ENCODE measurements around the gene GPC5.
"Not testable (repeated sequence)": the region's sequence is repeated elsewhere in the genome, so short reads cannot be mapped to it uniquely, and the experiment has no call there.

Gene GPC5

GRCh38 chr13:92221916-92222315 is 823.5 kb downstream of the GPC5 start:
- DNase-seq: no peak

- DNase-seq: no peak
Observed at GRCh38 chr13:92224052-92224821, 825.8 kb downstream of the GPC5 start.

- DNase-seq: no peak
Observed at GRCh38 chr13:92224825-92225224, 826.4 kb downstream of the GPC5 start.

- DNase-seq: no peak
Observed at GRCh38 chr13:92225861-92226260, 827.4 kb downstream of the GPC5 start.

- no peak for DNase-seq
Observed at GRCh38 chr13:92232871-92233270, 834.5 kb downstream of the GPC5 start.

- DNase-seq: no peak
Observed at GRCh38 chr13:92251671-92252210, 853.3 kb downstream of the GPC5 start.

GRCh38 chr13:92255526-92255925 is 857.1 kb downstream of the GPC5 start:
- DNase-seq: no peak

- DNase-seq: no peak
Observed at GRCh38 chr13:92256211-92256610, 857.8 kb downstream of the GPC5 start.

- no peak for DNase-seq
Observed at GRCh38 chr13:92259046-92259445, 860.6 kb downstream of the GPC5 start.

GRCh38 chr13:92259523-92259922 is 861.1 kb downstream of the GPC5 start:
- DNase-seq: no peak

GRCh38 chr13:92260363-92260762 is 861.9 kb downstream of the GPC5 start:
- DNase-seq: no peak

- DNase-seq: no peak
Observed at GRCh38 chr13:92262100-92262788, 863.8 kb downstream of the GPC5 start.

GRCh38 chr13:92265408-92265807 is 867.0 kb downstream of the GPC5 start:
- DNase-seq: no peak

GRCh38 chr13:92270990-92271389 is 872.6 kb downstream of the GPC5 start:
- no peak for DNase-seq

GRCh38 chr13:92272177-92272576 is 873.8 kb downstream of the GPC5 start:
- DNase-seq: no peak

- DNase-seq: not testable (repeated sequence)
Observed at GRCh38 chr13:92280986-92281385, 882.6 kb downstream of the GPC5 start.

GRCh38 chr13:92290718-92291307 is 892.4 kb downstream of the GPC5 start:
- not testable (repeated sequence) for DNase-seq

- not testable (repeated sequence) for DNase-seq
Observed at GRCh38 chr13:92294533-92294932, 896.1 kb downstream of the GPC5 start.

GRCh38 chr13:92296154-92296671 is 897.8 kb downstream of the GPC5 start:
- DNase-seq: not testable (repeated sequence)

GRCh38 chr13:92297971-92298942 is 899.8 kb downstream of the GPC5 start:
- DNase-seq: no peak

- no peak for DNase-seq
Observed at GRCh38 chr13:92300651-92301050, 902.2 kb downstream of the GPC5 start.

- DNase-seq: no peak
Observed at GRCh38 chr13:92303428-92303827, 905.0 kb downstream of the GPC5 start.
